HepG2 (cell line): ENCODE data around the gene ZNF117. TPM values are rescaled to one million over a fixed set of nuclear protein-coding genes. Genes with fewer than 3 reads are reported as not detected.

Source experiments
- DMAP1 ChIP-seq: IDR thresholded peaks from 2 replicates; pipeline ENCODE4 v1.6.1; 2016
- HNRNPK ChIP-seq: fragments of 200-400 bp; formaldehyde crosslinking; IDR thresholded peaks from 2 replicates; pipeline ENCODE4 v1.6.1; 2018; ENCODE audit warnings: low read length, low read depth, moderate library complexity, mild to moderate bottlenecking; ENCODE audit not compliant: poor library complexity, severe bottlenecking
- KLF16 ChIP-seq, 2 experiments: sonication (generic) in 1 of 2; formaldehyde crosslinking in 1 of 2; IDR thresholded peaks; 2 replicates each; pipeline versions ENCODE4 v1.6.1 to v1.8.0; 2016 to 2023; ENCODE audit warnings: missing genetic modification reagents in 2 of 2, missing compliant biosample characterization in 1 of 2
- PCBP1 ChIP-seq: fragments of 200-400 bp; formaldehyde crosslinking; IDR thresholded peaks from 2 replicates; pipeline ENCODE4 v1.6.1; 2017; ENCODE audit warnings: mild to moderate bottlenecking, low read depth, low read length, borderline replicate concordance
- PHF8 ChIP-seq: sonication (generic); formaldehyde crosslinking; IDR thresholded peaks from 2 replicates; pipeline ENCODE4 v1.5.0; 2020; ENCODE audit warnings: missing genetic modification reagents
- POLR2A ChIP-seq, 2 experiments: IDR thresholded peaks; 2 replicates each; pipeline ENCODE4 v1.6.1; 2011; ENCODE audit warnings: low read depth in 2 of 2, low read length in 2 of 2, mild to moderate bottlenecking in 1 of 2, moderate library complexity in 1 of 2; ENCODE audit not compliant: insufficient read depth in 1 of 2
- POLR2AphosphoS5 ChIP-seq: IDR thresholded peaks from 2 replicates; pipeline ENCODE4 v1.6.1; 2012; ENCODE audit warnings: low read depth, low read length
- POLR2G ChIP-seq: fragments of 200-400 bp; formaldehyde crosslinking; IDR thresholded peaks from 2 replicates; pipeline ENCODE4 v1.6.1; 2018; ENCODE audit warnings: mild to moderate bottlenecking, low read depth, low read length, moderate library complexity
- RFXAP ChIP-seq: sonication (generic); formaldehyde crosslinking; IDR thresholded peaks from 2 replicates; pipeline ENCODE4 v1.4.0; 2020; ENCODE audit warnings: missing genetic modification reagents, borderline replicate concordance
- SPEN ChIP-seq: sonication (generic); formaldehyde crosslinking; IDR thresholded peaks from 2 replicates; pipeline ENCODE4 v1.5.1; 2020; ENCODE audit warnings: low read depth, mild to moderate bottlenecking, missing genetic modification reagents
- TAF1 ChIP-seq: sonication (generic); formaldehyde crosslinking; IDR thresholded peaks from 2 replicates; pipeline ENCODE4 v1.4.0; 2020; ENCODE audit warnings: missing genetic modification reagents
- UBTF ChIP-seq: sonication (generic); formaldehyde crosslinking; IDR thresholded peaks from 2 replicates; pipeline ENCODE4 v1.4.0; 2020; ENCODE audit warnings: mild to moderate bottlenecking, missing genetic modification reagents
- YY1 ChIP-seq: IDR thresholded peaks from 2 replicates; pipeline ENCODE4 v1.6.1; 2011; ENCODE audit warnings: low read length, low read depth, moderate library complexity, mild to moderate bottlenecking; ENCODE audit not compliant: insufficient read depth, insufficient replicate concordance
- ZBTB2 ChIP-seq: sonication (generic); formaldehyde crosslinking; IDR thresholded peaks from 2 replicates; pipeline ENCODE4 v1.8.0; 2022; ENCODE audit warnings: low read depth, missing genetic modification reagents
- ZFX ChIP-seq: sonication (generic); formaldehyde crosslinking; IDR thresholded peaks from 2 replicates; pipeline ENCODE4 v1.4.0; 2020; ENCODE audit warnings: mild to moderate bottlenecking, low read depth, missing genetic modification reagents, moderate library complexity
- ZNF275 ChIP-seq: sonication (generic); formaldehyde crosslinking; IDR thresholded peaks from 2 replicates; pipeline ENCODE4 v1.8.0; 2022; ENCODE audit warnings: missing genetic modification reagents, mild to moderate bottlenecking, inconsistent platforms, borderline replicate concordance
- ZNF281 ChIP-seq: sonication (generic); formaldehyde crosslinking; IDR thresholded peaks from 2 replicates; pipeline ENCODE4 v1.4.0; 2020; ENCODE audit warnings: missing genetic modification reagents, borderline replicate concordance
- ZNF761 ChIP-seq: sonication (generic); formaldehyde crosslinking; conservative IDR thresholded peaks from 2 replicates; pipeline ENCODE4 v1.4.0; 2020; ENCODE audit warnings: mild to moderate bottlenecking, missing genetic modification reagents
- ZNF772 ChIP-seq: sonication (generic); formaldehyde crosslinking; IDR thresholded peaks from 2 replicates; pipeline ENCODE4 v1.5.0; 2020; ENCODE audit warnings: mild to moderate bottlenecking, missing genetic modification reagents
- ZNF816 ChIP-seq: sonication (generic); formaldehyde crosslinking; IDR thresholded peaks from 2 replicates; pipeline ENCODE4 v1.8.0; 2022; ENCODE audit warnings: missing genetic modification reagents, mild to moderate bottlenecking, borderline replicate concordance
- polyA plus RNA-seq, 8 experiments: library from polyadenylated mRNA; depleted of rRNA in 3 of 8; stranded (reverse) in 7 of 8; unstranded in 1 of 8; fragments of >200 nt; fragmentation: Illumina TruSeq in 4 of 8; extraction: Trizol in 4 of 8; gene quantifications; 2 replicates each; pipeline versions ENCODE4 v1.2.1 to v1.2.3, GENCODE V29; 2011 to 2016; ENCODE audit warnings: low read depth in 4 of 8, missing spikeins in 1 of 8, mixed read lengths in 1 of 8; ENCODE audit not compliant: insufficient read depth in 1 of 8
- total RNA-seq, 5 experiments: library from RNA; depleted of rRNA; stranded (reverse); fragments of >200 nt; fragmentation: Illumina TruSeq; extraction: Trizol; gene quantifications; 2 replicates each; pipeline ENCODE4 v1.2.3, GENCODE V29; 2016; ENCODE audit warnings: low read depth in 1 of 5

The ZNF117 gene
- total and polyA plus RNA-seq, 2 of the 13 experiments (the other 11 are each of a cell fraction or from before 2014, with no cell fraction given): 6.6 to 20.0 TPM

- TF ChIP-seq ZNF281 (CRISPR knock-in tag): 0 out of 2 replicates have a peak, but pooled peaks have one; percentile 6
- peak; percentile 69 for TF ChIP-seq PHF8 (CRISPR knock-in tag)
- peak; percentile 77 for TF ChIP-seq POLR2G
- TF ChIP-seq PCBP1: no peak
- 0 out of 2 replicates have a peak, but pooled peaks have one; percentile 9 for TF ChIP-seq ZNF772
- TF ChIP-seq YY1: peak; percentile 91
- TF ChIP-seq HNRNPK: peak; percentile 37
- peak; percentile 60 for TF ChIP-seq ZFX (CRISPR knock-in tag)
- 0 out of 2 replicates have a peak, but pooled peaks have one; percentile 38 for TF ChIP-seq ZNF816 (CRISPR knock-in tag)
- peak; percentile 69; the same call in 1 of the 2 replicates for TF ChIP-seq UBTF (CRISPR knock-in tag)
- peak; percentile 42; the same call in 1 of the 2 replicates for TF ChIP-seq POLR2AphosphoS5
- TF ChIP-seq DMAP1 (CRISPR knock-in tag): 0 out of 2 replicates have a peak, but pooled peaks have one; percentile 3
- TF ChIP-seq ZNF761: no peak
- no peak for TF ChIP-seq RFXAP (CRISPR knock-in tag)
- peak; percentile 88 for TF ChIP-seq TAF1 (CRISPR knock-in tag)
- TF ChIP-seq KLF16 (CRISPR knock-in tag; IDR thresholded peaks at IDR 0.05): 0 out of 4 replicates have a peak, but pooled peaks of 1 of the 2 experiments have one; percentile 33
- TF ChIP-seq POLR2A (IDR thresholded peaks at IDR 0.05; ENCODE audit: insufficient read depth in 1 of 2, low read depth in 2 of 2, low read length in 2 of 2): peak; percentile 58 to 66
- TF ChIP-seq ZNF275: 0 out of 2 replicates have a peak, but pooled peaks have one; percentile 11
- TF ChIP-seq ZBTB2 (CRISPR knock-in tag): peak; percentile 77
- TF ChIP-seq SPEN (CRISPR knock-in tag): peak; percentile 22; the same call in 1 of the 2 replicates
Observed at GRCh38 chr7:65037740-65038688, 47.2 kb upstream of the ZNF117 start (continued).
